Activated CD8-positive, alpha-beta T cell treated with anti-CD3 and anti-CD28 coated beads, Interleukin-2, amount 10 ng/mL, durations not matched to agents 7 days and 5 days (primary cell): Measurements from ENCODE around the gene ZNF74. TPM values are rescaled to one million over a fixed set of nuclear protein-coding genes. Genes with fewer than 3 reads are reported as not detected.
"Not testable (repeated sequence)": the region's sequence is repeated elsewhere in the genome, so short reads cannot be mapped to it uniquely, and the experiment has no call there.

Experiments used
- ATAC-seq: fragments of 150-1000 bp; cut with Tn5 transposase; one replicate; pipeline ENCODE4 v1.10.0; 2021; ENCODE audit warnings: moderate library complexity
- CTCF ChIA-PET: fragments of 350-600 bp; sonication (Branson Sonifier 250); formaldehyde crosslinking; loops from one replicate; lab custom pipeline; 2021; ENCODE audit warnings: antibody characterized with exemption; lab: Charles Lee
- POLR2A ChIA-PET: fragments of 350-600 bp; sonication (Branson Sonifier 250); formaldehyde crosslinking; loops from one replicate; lab custom pipeline; 2021; ENCODE audit warnings: antibody characterized with exemption; lab: Charles Lee
- DNase-seq: peaks from one replicate; pipeline ENCODE4 v3.0.0-alpha.2; 2020
- H3K27ac Mint-ChIP-seq: one replicate; pipeline ENCODE4 v1.8.0; 2021; ENCODE audit warnings: mild to moderate bottlenecking, mixed read lengths
- H3K27me3 Mint-ChIP-seq: one replicate; pipeline ENCODE4 v1.8.0; 2021; ENCODE audit warnings: low read depth, mixed read lengths
- H3K36me3 Mint-ChIP-seq: one replicate; pipeline ENCODE4 v1.8.0; 2021; ENCODE audit warnings: low read depth, mixed read lengths
- H3K4me1 Mint-ChIP-seq: one replicate; pipeline ENCODE4 v1.8.0; 2021; ENCODE audit warnings: low read depth, mixed read lengths
- H3K4me3 Mint-ChIP-seq: one replicate; pipeline ENCODE4 v1.8.0; 2021; ENCODE audit warnings: mild to moderate bottlenecking, mixed read lengths
- H3K9me3 Mint-ChIP-seq: one replicate; pipeline ENCODE4 v1.8.0; 2022; ENCODE audit warnings: mixed read lengths; ENCODE audit not compliant: insufficient read depth
- total RNA-seq, 2 experiments: library from RNA; stranded (reverse); gene quantifications; one replicate each; pipeline ENCODE4 v1.2.3, GENCODE V29; 2021

The ZNF74 gene
- 10 to 100 TPM in 1 of 2 experiments, 1 to 10 TPM in 1; 9.2 to 12.6 TPM for total RNA-seq

- H3K27ac Mint-ChIP-seq, result peak within 1 kb of the TSS; percentile 92
- ATAC-seq, result peak; percentile 94
- CTCF ChIA-PET, result interaction anchor here (0.6 to 1.8 kb wide), 10 partner anchors 10 to 1235 kb away, joined by 3 to 7 read pairs (median 3); partner anchors contain the start of gene DGCR6L
These were observed at the start of gene ZNF74 for GRCh38 chr22:20393705-20394476. ZNF74 (plus strand) TSS chr22:20394151; CDS start chr22:20394629, 478 bp downstream.

GRCh38 chr22:20346553-20346952, 47.4 kb upstream of the ZNF74 start:
- DNase-seq, CTCF ChIA-PET, H3K4me3 Mint-ChIP-seq, POLR2A ChIA-PET, H3K27ac Mint-ChIP-seq, H3K4me1 Mint-ChIP-seq, H3K27me3 Mint-ChIP-seq, ATAC-seq, H3K9me3 Mint-ChIP-seq, H3K36me3 Mint-ChIP-seq: not testable (repeated sequence)

More at GRCh38 chr22:20393705-20394476, at the start of gene ZNF74:
- H3K27me3 Mint-ChIP-seq, result no peaks in the 10 kb centered on the region
- H3K36me3 Mint-ChIP-seq, result peaks cover 4% of the 10 kb centered on the region
- peak; percentile 90 for DNase-seq
- H3K4me1 Mint-ChIP-seq, result peaks cover 18% of the 10 kb centered on the region
- no peaks in the 10 kb centered on the region for H3K9me3 Mint-ChIP-seq
- POLR2A ChIA-PET, result interaction anchor here (0.6 to 2.1 kb wide), 6 partner anchors 10 to 159 kb away, joined by 3 to 9 read pairs (median 3); partner anchors contain the start of gene MED15
- H3K4me3 Mint-ChIP-seq, result peak within 1 kb of the TSS; percentile 86

- CTCF ChIA-PET, ATAC-seq, DNase-seq, H3K9me3 Mint-ChIP-seq, POLR2A ChIA-PET, H3K27me3 Mint-ChIP-seq, H3K4me3 Mint-ChIP-seq, H3K27ac Mint-ChIP-seq, H3K4me1 Mint-ChIP-seq, H3K36me3 Mint-ChIP-seq: not testable (repeated sequence)
These were observed 41.4 kb upstream of the ZNF74 start for GRCh38 chr22:20352536-20352935.

- H3K36me3 Mint-ChIP-seq, result no peaks in the 10 kb centered on the region
- CTCF ChIA-PET, result no interaction called here
- DNase-seq (no peak), ATAC-seq (no peak)
- no peak overlapping the region for H3K27ac Mint-ChIP-seq
- no peaks in the 10 kb centered on the region for H3K27me3 Mint-ChIP-seq
- H3K9me3 Mint-ChIP-seq, result no peaks in the 10 kb centered on the region
- no peaks in the 10 kb centered on the region for H3K4me1 Mint-ChIP-seq
- POLR2A ChIA-PET, result no interaction called here
- H3K4me3 Mint-ChIP-seq, result no peak overlapping the region
These were observed 39.5 kb upstream of the ZNF74 start for GRCh38 chr22:20354238-20354975.

GRCh38 chr22:20355939-20356636, 37.9 kb upstream of the ZNF74 start:
- CTCF ChIA-PET, result not testable (repeated sequence)

GRCh38 chr22:20356906-20357305, 37.0 kb upstream of the ZNF74 start:
- H3K4me1 Mint-ChIP-seq, DNase-seq, H3K27ac Mint-ChIP-seq, H3K9me3 Mint-ChIP-seq, POLR2A ChIA-PET, CTCF ChIA-PET, H3K27me3 Mint-ChIP-seq, H3K4me3 Mint-ChIP-seq, H3K36me3 Mint-ChIP-seq, ATAC-seq: not testable (repeated sequence)

More at GRCh38 chr22:20355939-20356636, 37.9 kb upstream of the ZNF74 start:
- H3K9me3 Mint-ChIP-seq, DNase-seq, ATAC-seq, H3K27me3 Mint-ChIP-seq, H3K4me3 Mint-ChIP-seq, H3K27ac Mint-ChIP-seq, H3K4me1 Mint-ChIP-seq, H3K36me3 Mint-ChIP-seq, POLR2A ChIA-PET: not testable (repeated sequence)

GRCh38 chr22:20357967-20358366, 36.0 kb upstream of the ZNF74 start:
- H3K4me3 Mint-ChIP-seq, ATAC-seq, DNase-seq, CTCF ChIA-PET, H3K27me3 Mint-ChIP-seq, H3K36me3 Mint-ChIP-seq, H3K4me1 Mint-ChIP-seq, POLR2A ChIA-PET, H3K9me3 Mint-ChIP-seq, H3K27ac Mint-ChIP-seq: not testable (repeated sequence)

GRCh38 chr22:20358503-20359239, 35.3 kb upstream of the ZNF74 start:
- H3K36me3 Mint-ChIP-seq, POLR2A ChIA-PET, DNase-seq, H3K4me3 Mint-ChIP-seq, H3K27me3 Mint-ChIP-seq, H3K4me1 Mint-ChIP-seq, ATAC-seq, H3K27ac Mint-ChIP-seq, CTCF ChIA-PET, H3K9me3 Mint-ChIP-seq: not testable (repeated sequence)

- CTCF ChIA-PET, DNase-seq, H3K36me3 Mint-ChIP-seq, POLR2A ChIA-PET, H3K9me3 Mint-ChIP-seq, H3K27me3 Mint-ChIP-seq, ATAC-seq, H3K4me3 Mint-ChIP-seq, H3K27ac Mint-ChIP-seq: not testable (repeated sequence)
- peaks cover 21% of the 10 kb centered on the region for H3K4me1 Mint-ChIP-seq
These were observed 33.7 kb upstream of the ZNF74 start for GRCh38 chr22:20360261-20360660.

GRCh38 chr22:20360866-20361751, 32.8 kb upstream of the ZNF74 start:
- ATAC-seq, CTCF ChIA-PET: not testable (repeated sequence)

More at GRCh38 chr22:20360866-20361751, 32.8 kb upstream of the ZNF74 start:
- H3K4me3 Mint-ChIP-seq, H3K27me3 Mint-ChIP-seq, DNase-seq, H3K27ac Mint-ChIP-seq, H3K9me3 Mint-ChIP-seq, POLR2A ChIA-PET, H3K36me3 Mint-ChIP-seq: not testable (repeated sequence)
- H3K4me1 Mint-ChIP-seq, result peaks cover 23% of the 10 kb centered on the region
